HCT116 (cell line): ENCODE data around the gene CD82. TPM values are rescaled to one million over a fixed set of nuclear protein-coding genes. Genes with fewer than 3 reads are reported as not detected.

Experiments
- ATAC-seq: fragments of 200-7000 bp; cut with Tn5 transposase; 2 replicates; pipeline ENCODE4 v1.9.1; 2020; ENCODE audit warnings: mild to moderate bottlenecking, moderate library complexity
- BruUV-seq: library from RNA; stranded (reverse); fragments of 400-500 nt; replicated peaks from 2 replicates; lab custom pipeline; 2021; lab: Mats Ljungman, UMichigan
- CTCF ChIA-PET: fragments of 300-600 bp; sonication (Branson Sonifier 250); formaldehyde crosslinking; loops from one replicate; lab custom pipeline; 2021; ENCODE audit warnings: antibody characterized with exemption; lab: Charles Lee
- POLR2A ChIA-PET: fragments of 300-600, 350-600 bp; sonication (Branson Sonifier 250); formaldehyde crosslinking; loops from one replicate; lab custom pipeline; 2021; ENCODE audit warnings: antibody characterized with exemption; lab: Charles Lee
- RAD21 ChIA-PET, 2 experiments: fragments of 300-600 bp; sonication (Branson Sonifier 250); formaldehyde crosslinking; loops; one replicate each; lab custom pipeline; 2023; ENCODE audit warnings: low total read pairs in 2 of 2; ENCODE audit not compliant: uncharacterized antibody in 2 of 2, unreplicated experiment in 2 of 2, low non-redundant PET in 1 of 2; lab: Charles Lee
- DNase-seq: peaks from one replicate; pipeline ENCODE4 v3.0.0-alpha.2; 2010; ENCODE audit warnings: low read depth, low spot score
- H2AFZ ChIP-seq: fragments of 200-600 bp; shearing (Covaris generic), sonication (generic); 2 replicates; pipeline ENCODE4 v1.6.1; 2017; ENCODE audit warnings: low read depth, mixed run types, mixed read lengths, antibody characterized with exemption, low read length; ENCODE audit not compliant: poor library complexity, severe bottlenecking
- H3K27ac ChIP-seq: 2 replicates; pipeline ENCODE4 v1.5.1; 2012; ENCODE audit warnings: low read depth, low read length
- H3K27me3 ChIP-seq: fragments of 200-600 bp; sonication (generic); 2 replicates; pipeline ENCODE4 v1.6.1; 2016; ENCODE audit warnings: mixed run types, low read length, mixed read lengths; ENCODE audit not compliant: insufficient read depth
- H3K36me3 ChIP-seq, 2 experiments: fragments of 200-500 bp in 1 of 2; fragments of 200-600 bp in 1 of 2; sonication (Bioruptor generic) in 1 of 2; sonication (generic) in 1 of 2; 2 replicates each; pipeline versions ENCODE4 v1.5.1 to v1.6.1; 2014 to 2016; ENCODE audit warnings: low read length in 2 of 2, inconsistent platforms in 1 of 2, mixed read lengths in 1 of 2, mixed run types in 1 of 2; ENCODE audit not compliant: insufficient read depth in 2 of 2, control insufficient read depth in 1 of 2
- H3K4me1 ChIP-seq, 2 experiments: fragments of 200-600 bp in 1 of 2; sonication (generic) in 1 of 2; 2 replicates each; pipeline versions ENCODE4 v1.5.1 to v1.6.1; 2012 to 2017; ENCODE audit warnings: low read length in 2 of 2, inconsistent platforms in 1 of 2, mild to moderate bottlenecking in 1 of 2, mixed read lengths in 1 of 2, mixed run types in 1 of 2, moderate library complexity in 1 of 2; ENCODE audit not compliant: insufficient read depth in 2 of 2, control insufficient read depth in 1 of 2
- H3K4me2 ChIP-seq: fragments of 200-600 bp; sonication (generic); 2 replicates; pipeline ENCODE4 v1.6.1; 2017; ENCODE audit warnings: mixed run types, low read length, mixed read lengths
- H3K4me3 ChIP-seq, 2 experiments: fragments of 200-600 bp in 1 of 2; sonication (generic) in 1 of 2; replicated peaks in 1 of 2; 2 replicates each; pipeline ENCODE4 v1.5.1; 2011 to 2016; ENCODE audit warnings: low read length in 2 of 2, control low read depth in 1 of 2, low read depth in 1 of 2, mild to moderate bottlenecking in 1 of 2, mixed read lengths in 1 of 2, mixed run types in 1 of 2
- H3K79me2 ChIP-seq: fragments of 200-600 bp; sonication (generic); 2 replicates; pipeline ENCODE4 v1.6.1; 2017; ENCODE audit warnings: mild to moderate bottlenecking, mixed run types, low read length, moderate library complexity, mixed read lengths; ENCODE audit not compliant: insufficient read depth
- H3K9ac ChIP-seq: fragments of 200-600 bp; sonication (generic); 2 replicates; pipeline ENCODE4 v1.6.1; 2016; ENCODE audit warnings: low read length, mixed read lengths
- H3K9me2 ChIP-seq: fragments of 200-600 bp; sonication (generic), shearing (Covaris generic); 2 replicates; pipeline ENCODE4 v1.6.1; 2017; ENCODE audit warnings: mixed run types, mild to moderate bottlenecking, moderate library complexity; ENCODE audit not compliant: insufficient read depth
- H3K9me3 ChIP-seq, 2 experiments: fragments of 200-500 bp in 1 of 2; fragments of 200-600 bp in 1 of 2; sonication (Bioruptor generic) in 1 of 2; sonication (generic) in 1 of 2; 2 replicates each; pipeline ENCODE4 v1.6.1; 2014 to 2017; ENCODE audit warnings: low read length in 2 of 2, mixed read lengths in 2 of 2, inconsistent platforms in 1 of 2, low read depth in 1 of 2, mild to moderate bottlenecking in 1 of 2, mixed run types in 1 of 2, moderate library complexity in 1 of 2; ENCODE audit not compliant: control insufficient read depth in 1 of 2, insufficient read depth in 1 of 2
- H4K20me1 ChIP-seq: fragments of 200-600 bp; sonication (generic), shearing (Covaris generic); 2 replicates; pipeline ENCODE4 v1.6.1; 2017; ENCODE audit warnings: mixed run types, mild to moderate bottlenecking, moderate library complexity; ENCODE audit not compliant: insufficient read depth
- EZH2phosphoT487 ChIP-seq: fragments of 200-600 bp; IDR thresholded peaks from 2 replicates; pipeline ENCODE4 v1.6.1; 2018; ENCODE audit warnings: antibody characterized with exemption, borderline replicate concordance
- FOSL1 ChIP-seq: IDR thresholded peaks from 2 replicates; pipeline ENCODE4 v1.6.1; 2012; ENCODE audit warnings: low read depth
- RAD21 ChIP-seq: IDR thresholded peaks from 2 replicates; pipeline ENCODE4 v1.6.1; 2012; ENCODE audit warnings: low read depth, mild to moderate bottlenecking
- SRF ChIP-seq: IDR thresholded peaks from 2 replicates; pipeline ENCODE4 v1.6.1; 2012; ENCODE audit warnings: low read depth
- YY1 ChIP-seq: IDR thresholded peaks from 2 replicates; pipeline ENCODE4 v1.6.1; 2011; ENCODE audit warnings: low read length, low read depth, moderate library complexity, mild to moderate bottlenecking; ENCODE audit not compliant: insufficient replicate concordance; ENCODE audit errors: extremely low read depth
- ZNF274 ChIP-seq: fragments of 200-500 bp; sonication (Bioruptor generic); IDR thresholded peaks from 2 replicates; pipeline ENCODE4 v1.6.1; 2014; ENCODE audit warnings: mild to moderate bottlenecking, low read depth, low read length, inconsistent platforms
- intact Hi-C: fragments of 100-400 bp; cut with micrococcal nuclease; formaldehyde crosslinking; loops from 2 replicates; pipeline ENCODE4 v1.10.0; 2022
- total RNA-seq: library from RNA; stranded (reverse); gene quantifications from one replicate; pipeline ENCODE4 v1.2.1, GENCODE V29; 2021; ENCODE audit not compliant: unreplicated experiment
- TF ChIP-seq, protein P1 (sequence below), 3 experiments: fragments of 200-600 bp in 1 of 3; sonication (generic) in 1 of 3; IDR thresholded peaks in 2 of 3; conservative IDR thresholded peaks in 1 of 3; 2 replicates each; pipeline ENCODE4 v1.5.1; 2012 to 2017; ENCODE audit warnings: low read depth in 2 of 3, low read length in 2 of 3, antibody characterized with exemption in 1 of 3, borderline replicate concordance in 1 of 3, control low read depth in 1 of 3, mild to moderate bottlenecking in 1 of 3, mixed read lengths in 1 of 3, mixed run types in 1 of 3, moderate library complexity in 1 of 3; ENCODE audit not compliant: insufficient read depth in 1 of 3
- TF ChIP-seq, protein P2 (sequence below): IDR thresholded peaks from 2 replicates; pipeline ENCODE4 v1.6.1; 2012
- TF ChIP-seq, protein P3 (sequence below): IDR thresholded peaks from 2 replicates; pipeline ENCODE4 v1.6.1; 2012
- TF ChIP-seq, protein P4 (sequence below): IDR thresholded peaks from 2 replicates; pipeline ENCODE4 v1.6.1; 2011; ENCODE audit warnings: mild to moderate bottlenecking, low read length, moderate library complexity; ENCODE audit not compliant: insufficient replicate concordance; ENCODE audit errors: extremely low read depth

The CD82 gene
- total RNA-seq, 1 experiment from 2014 or later = 16.7 TPM

DNA sequence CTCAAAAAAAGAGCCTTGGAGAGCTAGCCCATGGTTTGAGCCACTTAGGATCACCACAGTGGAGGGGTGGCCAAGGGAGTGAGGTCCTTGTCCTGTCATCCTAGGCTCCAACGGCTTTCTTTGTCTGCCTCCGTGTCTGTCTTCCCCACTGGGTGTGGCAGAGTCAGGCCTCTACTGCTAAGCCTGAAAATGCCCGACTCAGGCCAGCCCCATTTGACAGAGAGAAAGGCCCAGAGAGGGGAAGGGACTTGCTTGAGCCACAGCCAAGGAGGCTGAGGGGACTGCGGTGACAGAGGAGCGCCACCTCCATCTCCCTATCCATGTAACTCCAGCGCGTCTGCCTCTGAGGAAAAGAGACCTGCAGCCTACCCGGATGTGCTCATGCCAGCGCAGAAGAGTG, 27.8 kb upstream of the CD82 start:
- Histone ChIP-seq H2AFZ (no peak overlapping the region), H3K9me2 (no peaks in the 10 kb centered on the region), H3K4me2 (no peak overlapping the region), H3K27me3 (no peaks in the 10 kb centered on the region), H3K36me3 (no peaks in the 10 kb centered on the region), H3K4me3 (no peak overlapping the region), H3K79me2 (no peaks in the 10 kb centered on the region), H3K9ac (no peak overlapping the region), H3K27ac (no peak overlapping the region), H3K4me1 (no peaks in the 10 kb centered on the region; a peak in 1 of 4 replicates), H4K20me1 (no peaks in the 10 kb centered on the region), H3K9me3 (no peaks in the 10 kb centered on the region)
- TF ChIP-seq, protein P1, sequence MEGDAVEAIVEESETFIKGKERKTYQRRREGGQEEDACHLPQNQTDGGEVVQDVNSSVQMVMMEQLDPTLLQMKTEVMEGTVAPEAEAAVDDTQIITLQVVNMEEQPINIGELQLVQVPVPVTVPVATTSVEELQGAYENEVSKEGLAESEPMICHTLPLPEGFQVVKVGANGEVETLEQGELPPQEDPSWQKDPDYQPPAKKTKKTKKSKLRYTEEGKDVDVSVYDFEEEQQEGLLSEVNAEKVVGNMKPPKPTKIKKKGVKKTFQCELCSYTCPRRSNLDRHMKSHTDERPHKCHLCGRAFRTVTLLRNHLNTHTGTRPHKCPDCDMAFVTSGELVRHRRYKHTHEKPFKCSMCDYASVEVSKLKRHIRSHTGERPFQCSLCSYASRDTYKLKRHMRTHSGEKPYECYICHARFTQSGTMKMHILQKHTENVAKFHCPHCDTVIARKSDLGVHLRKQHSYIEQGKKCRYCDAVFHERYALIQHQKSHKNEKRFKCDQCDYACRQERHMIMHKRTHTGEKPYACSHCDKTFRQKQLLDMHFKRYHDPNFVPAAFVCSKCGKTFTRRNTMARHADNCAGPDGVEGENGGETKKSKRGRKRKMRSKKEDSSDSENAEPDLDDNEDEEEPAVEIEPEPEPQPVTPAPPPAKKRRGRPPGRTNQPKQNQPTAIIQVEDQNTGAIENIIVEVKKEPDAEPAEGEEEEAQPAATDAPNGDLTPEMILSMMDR (IDR thresholded peaks at IDR 0.05 in 2 of 3, conservative IDR thresholded peaks at IDR 0.05 in 1 of 3; ENCODE audit: borderline replicate concordance in 1 of 3, insufficient read depth in 1 of 3, low read depth in 2 of 3, low read length in 2 of 3) = no peak
- TF ChIP-seq RAD21 (no peak), ZNF274 (no peak), SRF (no peak), YY1 (no peak), EZH2phosphoT487 (no peak), FOSL1 (no peak)
- TF ChIP-seq, protein P2, sequence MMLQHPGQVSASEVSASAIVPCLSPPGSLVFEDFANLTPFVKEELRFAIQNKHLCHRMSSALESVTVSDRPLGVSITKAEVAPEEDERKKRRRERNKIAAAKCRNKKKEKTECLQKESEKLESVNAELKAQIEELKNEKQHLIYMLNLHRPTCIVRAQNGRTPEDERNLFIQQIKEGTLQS = no peak
- TF ChIP-seq, protein P3, sequence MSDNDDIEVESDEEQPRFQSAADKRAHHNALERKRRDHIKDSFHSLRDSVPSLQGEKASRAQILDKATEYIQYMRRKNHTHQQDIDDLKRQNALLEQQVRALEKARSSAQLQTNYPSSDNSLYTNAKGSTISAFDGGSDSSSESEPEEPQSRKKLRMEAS = no peak
- TF ChIP-seq, protein P4, sequence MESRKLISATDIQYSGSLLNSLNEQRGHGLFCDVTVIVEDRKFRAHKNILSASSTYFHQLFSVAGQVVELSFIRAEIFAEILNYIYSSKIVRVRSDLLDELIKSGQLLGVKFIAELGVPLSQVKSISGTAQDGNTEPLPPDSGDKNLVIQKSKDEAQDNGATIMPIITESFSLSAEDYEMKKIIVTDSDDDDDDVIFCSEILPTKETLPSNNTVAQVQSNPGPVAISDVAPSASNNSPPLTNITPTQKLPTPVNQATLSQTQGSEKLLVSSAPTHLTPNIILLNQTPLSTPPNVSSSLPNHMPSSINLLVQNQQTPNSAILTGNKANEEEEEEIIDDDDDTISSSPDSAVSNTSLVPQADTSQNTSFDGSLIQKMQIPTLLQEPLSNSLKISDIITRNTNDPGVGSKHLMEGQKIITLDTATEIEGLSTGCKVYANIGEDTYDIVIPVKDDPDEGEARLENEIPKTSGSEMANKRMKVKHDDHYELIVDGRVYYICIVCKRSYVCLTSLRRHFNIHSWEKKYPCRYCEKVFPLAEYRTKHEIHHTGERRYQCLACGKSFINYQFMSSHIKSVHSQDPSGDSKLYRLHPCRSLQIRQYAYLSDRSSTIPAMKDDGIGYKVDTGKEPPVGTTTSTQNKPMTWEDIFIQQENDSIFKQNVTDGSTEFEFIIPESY = no peak
- POLR2A ChIA-PET = no interaction called here
- BruUV-seq = no TSS peak
- ATAC-seq (no peak), DNase-seq (no peak)
- RAD21 ChIA-PET = interaction anchor here in 1 of 2 experiments (1.2 kb wide), 1 partner anchor 251 kb away, joined by 3 read pairs; no protein-coding TSS in a partner anchor
- intact Hi-C loops = loop anchor here (1.0 to 2.0 kb wide), 5 partner anchors 185 to 443 kb away; partner anchors contain the start of gene EXT2
- CTCF ChIA-PET = interaction anchor here (2.1 kb wide), 1 partner anchor 404 kb away, joined by 6 read pairs; no protein-coding TSS in a partner anchor
